ENCODE results near the gene NADSYN1. TPM values are rescaled to one million over a fixed set of nuclear protein-coding genes. Genes with fewer than 3 reads are reported as not detected.

Gene NADSYN1
- total and polyA plus RNA-seq, 2 of the 13 experiments (the other 11 are each of a cell fraction or from before 2014, with no cell fraction given), result 35.7 to 51.5 TPM

DNA sequence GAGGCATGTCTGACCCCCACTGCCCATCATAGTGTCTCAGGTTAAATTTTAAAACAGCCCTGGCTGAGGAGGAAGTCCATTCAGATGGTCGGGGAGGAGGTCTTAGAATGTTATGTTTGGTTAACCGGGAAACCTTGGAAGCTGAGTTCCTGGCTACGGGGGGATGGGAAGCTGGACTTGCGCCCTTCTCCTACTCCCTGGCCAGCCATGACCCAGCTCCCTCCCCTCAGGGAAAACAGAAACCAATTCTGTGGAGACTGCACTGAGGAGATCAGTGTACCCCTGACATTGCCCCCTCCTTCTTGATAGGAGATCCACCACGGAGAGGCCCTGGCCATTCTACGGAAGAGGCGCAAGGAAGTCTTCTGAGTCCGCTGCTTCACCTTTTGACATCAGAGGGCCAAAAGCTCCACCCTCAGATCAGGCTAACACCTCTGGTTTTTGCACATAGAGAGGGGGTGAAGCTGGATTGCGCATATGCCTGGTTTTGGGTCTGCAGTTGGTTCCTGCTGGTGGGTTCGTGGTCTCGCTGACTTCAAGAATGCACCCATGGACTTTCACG, 92.5 kb downstream of the NADSYN1 start (continued):
- TF ChIP-seq MTA1 (CRISPR knock-in tag; IDR thresholded peaks at IDR 0.05; ENCODE audit: borderline replicate concordance), result 0 out of 2 replicates have a peak, but pooled peaks have one; percentile 45
- no peak for TF ChIP-seq ZFAT (CRISPR knock-in tag; conservative IDR thresholded peaks at IDR 0.05)
- TF ChIP-seq ZNF34 (CRISPR knock-in tag; IDR thresholded peaks at IDR 0.05; ENCODE audit: borderline replicate concordance), result no peak
- no peak for TF ChIP-seq ZSCAN31 (CRISPR knock-in tag; IDR thresholded peaks at IDR 0.05; ENCODE audit: low read depth)
- no peak for TF ChIP-seq KAT2B (IDR thresholded peaks at IDR 0.05; ENCODE audit: borderline replicate concordance, low read depth, low read length)
- no peak for TF ChIP-seq ZNF747 (CRISPR knock-in tag; IDR thresholded peaks at IDR 0.05; ENCODE audit: borderline replicate concordance)
- no peak for TF ChIP-seq ERF (CRISPR knock-in tag; IDR thresholded peaks at IDR 0.05)
- no peak for TF ChIP-seq ZBTB26 (CRISPR knock-in tag; IDR thresholded peaks at IDR 0.05; ENCODE audit: borderline replicate concordance)
- TF ChIP-seq ZNF282 (IDR thresholded peaks at IDR 0.05; ENCODE audit: partially characterized antibody), result no peak
- TF ChIP-seq ARNTL (CRISPR knock-in tag; IDR thresholded peaks at IDR 0.05), result no peak
- TF ChIP-seq FOXK2 (IDR thresholded peaks at IDR 0.05), result no peak
- no peak; the same call in 1 of the 2 replicates for TF ChIP-seq ETV5 (CRISPR knock-in tag; IDR thresholded peaks at IDR 0.05; ENCODE audit: borderline replicate concordance)
- no peak for TF ChIP-seq SP140L (CRISPR knock-in tag; IDR thresholded peaks at IDR 0.05; ENCODE audit: borderline replicate concordance)
- no peak for TF ChIP-seq NAIF1 (CRISPR knock-in tag; IDR thresholded peaks at IDR 0.05; ENCODE audit: borderline replicate concordance)
- no peak for TF ChIP-seq NCOA5 (CRISPR knock-in tag; IDR thresholded peaks at IDR 0.05)
- no peak for TF ChIP-seq ZNF546 (CRISPR knock-in tag; conservative IDR thresholded peaks at IDR 0.05)
- TF ChIP-seq MYPOP (CRISPR knock-in tag; IDR thresholded peaks at IDR 0.05), result no peak
- no peak for TF ChIP-seq RNF219 (CRISPR knock-in tag; IDR thresholded peaks at IDR 0.05)
- no peak for TF ChIP-seq KDM6A (CRISPR knock-in tag; IDR thresholded peaks at IDR 0.05; ENCODE audit: low read depth)
- TF ChIP-seq NCOA1 (CRISPR knock-in tag; IDR thresholded peaks at IDR 0.05), result no peak
- no peak for TF ChIP-seq NR3C1 (CRISPR knock-in tag; IDR thresholded peaks at IDR 0.05)
- TF ChIP-seq BCL3 (CRISPR knock-in tag; IDR thresholded peaks at IDR 0.05), result no peak
- 0 out of 2 replicates have a peak, but pooled peaks have one; percentile 5 for TF ChIP-seq ZFP91 (CRISPR knock-in tag; IDR thresholded peaks at IDR 0.05; ENCODE audit: borderline replicate concordance)
